ENCODE measurements around the gene MED20.
"Not testable (repeated sequence)": the region's sequence is repeated elsewhere in the genome, so short reads cannot be mapped to it uniquely, and the experiment has no call there.

Gene MED20
- long read RNA-seq, donor 1, transcript MED20-201 (4 exons, 2,438 nt), result major isoform, 13 of 15 reads
- long read RNA-seq, donor 1, partial matches to known transcripts, result 0 of 15 reads
- long read RNA-seq, donor 1, other reads (novel, unspliced or antisense), result 0 of 15 reads
- long read RNA-seq, donor 2, transcript MED20-201 (4 exons, 2,438 nt), result major isoform, 6 of 6 reads
- long read RNA-seq, donor 2, partial matches to known transcripts, result 0 of 6 reads
- long read RNA-seq, donor 2, other reads (novel, unspliced or antisense), result 0 of 6 reads
- long read RNA-seq, donor 3, transcript MED20-201 (4 exons, 2,438 nt), result major isoform, 6 of 6 reads
- long read RNA-seq, donor 3, partial matches to known transcripts, result 0 of 6 reads
- long read RNA-seq, donor 3, other reads (novel, unspliced or antisense), result 0 of 6 reads
- long read RNA-seq, donor 4, transcript MED20-201 (4 exons, 2,438 nt), result major isoform, 9 of 10 reads
- long read RNA-seq, donor 4, partial matches to known transcripts, result 0 of 10 reads
- long read RNA-seq, donor 4, other reads (novel, unspliced or antisense), result 0 of 10 reads
- long read RNA-seq, donor 5, transcript MED20-201 (4 exons, 2,438 nt), result major isoform, 9 of 10 reads
- long read RNA-seq, donor 5, partial matches to known transcripts, result 0 of 10 reads
- long read RNA-seq, donor 5, other reads (novel, unspliced or antisense), result 0 of 10 reads
- long read RNA-seq, donor 6, transcript MED20-201 (4 exons, 2,438 nt), result major isoform, 6 of 7 reads
- long read RNA-seq, donor 6, partial matches to known transcripts, result 0 of 7 reads
- long read RNA-seq, donor 6, other reads (novel, unspliced or antisense), result 0 of 7 reads
- long read RNA-seq, donor 7, transcript MED20-201 (4 exons, 2,438 nt), result major isoform, 13 of 14 reads
- long read RNA-seq, donor 7, partial matches to known transcripts, result 0 of 14 reads
- long read RNA-seq, donor 7, other reads (novel, unspliced or antisense), result 0 of 14 reads
- long read RNA-seq, donor 8, transcript MED20-201 (4 exons, 2,438 nt), result major isoform, 8 of 8 reads
- long read RNA-seq, donor 8, partial matches to known transcripts, result 0 of 8 reads
- long read RNA-seq, donor 8, other reads (novel, unspliced or antisense), result 0 of 8 reads

DNA sequence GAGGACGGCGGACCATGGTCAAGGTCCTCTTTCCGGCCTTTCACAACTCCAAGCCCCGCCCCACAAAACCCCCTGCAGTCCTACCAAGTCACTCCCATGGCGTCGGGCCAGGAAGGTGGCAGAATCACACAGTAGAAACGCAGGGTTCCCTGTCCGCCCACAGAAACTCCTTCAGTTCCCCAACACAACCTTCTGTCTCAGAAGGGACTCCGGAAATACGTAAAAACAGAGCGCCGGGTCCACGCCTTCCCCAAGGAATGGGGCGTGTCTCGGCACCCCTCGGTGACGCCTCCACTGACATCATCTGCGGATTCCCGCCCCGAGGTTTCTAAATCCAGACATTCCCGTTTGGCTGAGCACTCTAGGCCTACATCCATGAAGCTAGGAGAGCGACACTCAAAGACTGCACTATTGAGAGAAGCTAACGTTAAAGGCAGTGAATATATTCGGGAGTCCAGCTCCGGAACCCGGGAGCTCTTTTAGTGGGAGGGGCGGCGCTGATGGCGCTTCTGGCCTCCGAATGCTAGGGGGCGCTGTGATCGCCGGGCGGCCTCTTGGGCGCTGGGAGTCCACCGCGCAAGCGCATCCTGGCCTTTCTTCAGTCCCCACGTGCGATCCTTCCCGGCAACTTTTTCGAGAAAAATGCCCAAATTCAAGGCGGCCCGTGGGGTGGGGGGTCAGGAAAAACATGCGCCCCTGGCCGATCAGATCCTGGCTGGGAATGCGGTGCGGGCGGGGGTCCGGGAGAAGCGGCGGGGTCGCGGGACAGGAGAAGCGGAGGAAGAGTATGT is at the start of gene MED20, which contains the start of gene BYSL:
TSS of gene MED20 (minus strand) at position 219 of the 791 bp plus-strand sequence. CDS start at position 98, 121 bp downstream.
TSS of gene BYSL (plus strand) at position 579 of the 791 bp plus-strand sequence. CDS start at position 643, 64 bp downstream.
- peak; percentile 98 for DNase-seq

GRCh38 chr6:41970436-41970846 is 49.5 kb upstream of the MED20 start:
- no peak for DNase-seq

- no peak for DNase-seq
These were observed 46.7 kb upstream of the MED20 start for GRCh38 chr6:41967312-41968287.

DNA sequence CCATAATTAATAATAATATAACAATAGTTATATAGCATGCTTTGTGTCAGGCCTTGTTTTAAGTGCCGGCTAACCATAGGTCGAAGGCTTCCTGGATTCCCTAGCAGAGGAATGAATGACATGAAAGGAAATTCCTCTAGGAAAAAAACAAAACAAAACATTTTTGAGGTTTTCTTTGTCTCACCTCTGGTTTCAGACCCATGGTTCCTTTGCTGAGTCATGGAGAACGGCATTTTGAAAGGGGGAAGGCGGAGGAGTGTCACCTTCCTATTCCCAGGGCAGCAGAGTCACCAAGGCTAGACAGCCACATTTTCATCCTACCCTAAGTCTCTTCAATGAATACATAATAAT is 46.0 kb upstream of the MED20 start:
- no peak for DNase-seq

- no peak for DNase-seq
These were observed 45.4 kb upstream of the MED20 start for GRCh38 chr6:41966214-41966920.

DNA sequence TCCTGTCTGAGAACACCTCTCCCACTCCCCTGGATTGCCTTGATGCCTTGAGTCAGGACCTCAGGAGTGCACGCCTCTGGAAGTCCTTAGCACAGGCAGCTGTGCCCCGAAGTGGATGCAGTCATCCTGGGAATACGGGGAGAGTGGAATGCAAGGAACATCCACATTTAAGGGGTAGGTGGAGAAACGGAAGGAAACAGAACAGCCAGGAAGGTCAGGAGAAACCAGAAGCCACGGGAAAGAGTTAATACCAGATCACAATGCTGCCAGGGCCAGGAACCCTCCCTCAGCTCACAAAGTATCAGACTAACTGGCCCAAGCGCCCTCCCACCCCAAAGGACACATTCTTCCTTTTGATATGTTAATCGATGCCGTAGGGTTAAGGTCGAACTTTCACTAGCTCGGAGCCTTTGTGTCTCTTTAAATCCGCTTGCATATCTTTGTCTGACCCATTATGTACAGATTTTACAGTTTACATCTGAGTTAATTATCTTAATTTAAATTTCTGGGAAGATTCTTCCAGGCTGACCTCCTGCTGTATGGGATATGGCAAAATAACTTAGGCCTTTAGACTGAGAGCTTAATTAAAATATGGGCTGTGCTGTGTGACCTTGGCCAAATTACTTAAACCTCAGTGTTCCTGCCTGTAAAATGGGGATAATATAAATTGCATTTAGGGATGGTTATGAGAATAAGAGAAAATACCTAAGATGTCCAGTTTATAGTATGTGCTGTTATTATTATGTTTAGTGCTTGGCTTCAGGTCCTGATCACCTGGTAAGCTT is 44.7 kb upstream of the MED20 start:
- no peak for DNase-seq

GRCh38 chr6:41964201-41964887 is 43.4 kb upstream of the MED20 start:
- no peak for DNase-seq

DNA sequence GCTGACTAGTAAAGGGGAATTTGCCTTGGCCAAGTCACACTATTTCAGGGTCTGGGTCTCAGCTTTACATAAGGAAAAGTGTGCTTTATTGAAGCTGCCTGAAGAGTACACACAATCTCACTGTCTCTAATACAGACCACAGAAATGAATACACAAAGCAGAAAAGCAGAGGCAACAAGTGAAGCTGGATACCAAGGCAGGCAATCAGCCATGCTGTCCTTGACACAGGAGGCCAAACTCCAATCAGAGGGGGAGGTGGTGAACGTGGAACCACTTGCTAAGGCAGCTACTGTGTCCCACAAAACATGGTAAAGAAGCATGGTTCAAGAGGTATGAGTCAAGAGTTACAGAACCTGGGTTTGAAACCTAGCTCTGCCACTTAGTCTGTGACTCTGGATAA is 42.4 kb upstream of the MED20 start:
- DNase-seq, result no peak

- DNase-seq, result no peak
These were observed 39.1 kb upstream of the MED20 start for GRCh38 chr6:41960028-41960427.

DNA sequence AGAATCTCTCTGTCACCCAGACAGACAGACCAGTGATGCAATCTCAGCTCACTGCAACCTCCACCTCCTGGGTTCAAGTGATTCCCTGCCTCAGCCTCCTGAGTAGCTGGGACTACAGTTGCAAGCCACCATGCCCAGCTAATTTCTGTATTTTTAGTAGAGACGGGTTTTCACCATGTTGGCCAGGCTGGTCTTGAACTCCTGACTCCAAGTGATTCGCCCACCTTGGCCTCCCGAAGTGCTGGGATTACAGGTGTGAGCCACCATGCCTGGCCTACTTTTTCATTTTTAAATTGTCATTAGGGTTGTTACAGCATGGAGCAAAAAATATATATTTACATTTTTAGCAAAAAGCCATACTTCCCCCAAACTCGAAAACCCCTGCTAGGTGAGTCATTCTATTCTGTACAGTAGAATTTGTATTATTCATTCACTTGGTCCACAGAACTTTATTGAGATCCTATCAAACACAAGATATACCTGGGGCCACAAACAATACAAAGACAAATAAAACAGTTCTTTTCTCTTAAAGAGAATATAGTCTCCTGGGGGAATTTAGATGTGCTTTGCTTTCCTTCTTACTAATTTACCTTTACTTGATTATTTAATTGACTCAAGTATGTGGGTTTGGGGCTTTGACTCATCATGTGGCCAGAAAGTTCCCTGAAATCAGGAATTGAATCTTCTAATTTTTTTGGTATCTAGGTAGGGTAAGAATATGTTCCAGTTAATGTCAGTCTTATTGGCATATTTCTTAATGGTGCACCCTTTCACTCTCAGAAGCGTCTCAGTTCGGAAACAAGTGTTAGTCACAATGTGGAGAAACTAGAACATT is 37.3 kb upstream of the MED20 start:
- DNase-seq, result no peak

DNA sequence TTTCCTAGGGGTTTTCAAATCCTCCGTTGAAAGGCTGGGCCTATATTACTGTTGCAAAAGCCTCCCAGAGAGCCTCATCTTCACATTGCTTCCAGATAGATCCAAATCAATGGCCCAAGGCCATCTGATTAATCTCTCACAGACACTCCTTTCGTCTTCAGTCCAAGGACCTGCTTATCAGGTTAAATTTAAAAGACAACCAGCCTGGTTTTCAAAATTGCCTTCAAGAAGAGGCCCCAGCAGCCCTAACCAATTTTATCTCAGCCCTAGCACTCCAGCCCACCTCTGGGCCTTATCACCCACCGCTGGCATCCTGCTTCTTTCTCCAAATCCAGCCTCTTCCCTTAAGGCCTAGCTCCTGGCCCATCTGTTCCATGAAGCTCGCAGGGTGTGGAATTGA is 36.2 kb upstream of the MED20 start:
- DNase-seq, result no peak

DNA sequence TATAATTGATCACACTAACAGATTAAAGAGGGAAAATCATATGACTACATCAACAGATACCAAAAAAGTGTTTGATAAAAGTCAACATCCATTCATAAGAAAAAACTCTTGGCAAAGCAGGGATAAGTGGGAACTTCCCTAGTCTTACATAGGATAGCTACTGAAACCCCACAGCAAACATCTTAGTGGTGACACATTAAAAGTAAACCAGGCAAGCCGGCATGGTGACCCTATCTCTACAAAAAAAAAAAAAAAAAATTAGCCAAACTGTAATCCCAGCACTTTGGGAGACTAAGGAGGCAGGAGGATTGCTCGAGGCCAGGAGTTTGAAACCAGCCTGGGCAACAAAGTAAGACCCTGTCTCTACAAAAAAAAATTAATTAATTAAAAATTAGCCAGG is 34.5 kb upstream of the MED20 start:
- DNase-seq, result no peak

DNA sequence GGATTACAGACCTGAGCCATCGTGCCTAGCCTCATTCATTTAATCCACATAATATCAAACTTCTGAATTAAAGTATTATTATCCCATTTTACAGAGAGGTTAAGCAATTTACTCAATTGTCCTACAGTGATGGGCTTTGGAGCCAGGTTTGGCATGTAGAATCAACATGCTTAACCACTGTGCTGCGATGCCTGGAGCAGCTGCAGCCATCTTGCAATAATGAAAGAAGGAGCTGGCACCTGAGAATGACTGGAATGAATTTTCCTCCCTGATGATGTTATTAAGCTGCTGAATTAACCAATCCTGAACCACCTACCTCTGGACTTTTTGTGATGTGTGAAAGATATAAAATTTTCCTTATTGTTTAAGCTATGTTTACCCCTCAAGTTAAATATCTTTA is 33.7 kb upstream of the MED20 start:
- DNase-seq, result no peak

DNA sequence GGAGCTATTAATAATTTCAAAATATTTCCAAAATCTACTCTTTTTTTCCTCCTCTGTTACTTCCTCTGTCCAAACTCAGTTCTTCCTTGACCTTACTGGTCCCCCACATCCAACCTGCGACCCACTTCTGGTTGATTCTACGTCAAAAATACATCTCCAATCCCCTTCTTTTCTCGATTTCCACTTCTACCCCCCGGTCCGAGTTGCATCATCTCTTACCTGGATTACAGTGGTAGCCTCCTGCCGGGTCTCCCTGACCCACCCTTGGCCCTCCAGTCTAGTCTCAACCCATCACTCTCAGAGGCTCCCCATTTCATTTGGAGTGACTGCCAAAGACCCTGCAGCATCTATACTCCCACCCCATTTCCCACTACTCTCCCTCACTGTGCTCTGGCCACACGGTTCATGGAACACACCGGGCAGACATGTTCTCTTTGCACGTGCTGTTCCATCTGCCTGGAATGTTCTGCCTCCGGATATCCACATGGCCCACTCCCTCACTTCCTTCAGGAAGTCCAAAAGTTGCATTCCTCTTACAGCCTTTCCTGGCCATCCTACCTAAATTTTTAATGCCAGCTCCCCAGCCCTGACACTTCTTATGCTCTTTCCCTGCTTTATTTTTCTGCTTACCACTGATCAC is 26.8 kb upstream of the MED20 start:
- no peak for DNase-seq

- no peak for DNase-seq
These were observed 22.5 kb upstream of the MED20 start for GRCh38 chr6:41943456-41943855.

DNA sequence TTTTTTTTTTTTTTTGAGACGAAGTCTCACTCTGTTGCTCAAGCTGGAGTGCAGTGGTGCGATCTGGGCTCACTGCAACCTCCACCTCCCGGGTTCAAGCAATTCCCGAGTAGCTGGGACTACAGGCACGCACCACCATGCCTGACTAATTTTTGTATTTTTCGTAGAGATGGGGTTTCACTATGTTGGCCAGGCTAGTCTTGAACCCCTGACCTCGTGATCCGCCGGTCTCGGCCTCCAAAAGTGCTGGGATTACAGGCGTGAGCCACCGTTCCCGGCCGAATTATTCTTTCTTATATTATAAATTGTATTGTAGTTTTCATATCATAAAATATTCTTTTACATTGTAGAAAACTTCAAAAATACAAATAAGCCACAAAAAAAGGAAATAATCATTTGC is 21.9 kb upstream of the MED20 start:
- not testable (repeated sequence) for DNase-seq

Measured in right kidney (tissue), 9 donors.